Esophagus squamous epithelium (tissue), 4 donors: ENCODE results near the gene FARSA.

Source experiments
- POLR2A ChIP-seq, 4 donors: fragments of 450-650 bp; IDR thresholded peaks; one replicate each; pipeline ENCODE4 v1.6.1; 2017; ENCODE audit warnings: antibody characterized with exemption in 4 of 4, mild to moderate bottlenecking in 4 of 4, moderate library complexity in 3 of 4
- TF ChIP-seq, protein P1 (sequence below), 6 experiments: fragments of 450-650 bp in 4 of 6; fragments of 200-600 bp in 2 of 6; sonication (generic) in 2 of 6; IDR thresholded peaks; one replicate each; pipeline ENCODE4 v1.5.1; 2016 to 2019; ENCODE audit warnings: antibody characterized with exemption in 6 of 6, mild to moderate bottlenecking in 4 of 6, moderate library complexity in 4 of 6

DNA sequence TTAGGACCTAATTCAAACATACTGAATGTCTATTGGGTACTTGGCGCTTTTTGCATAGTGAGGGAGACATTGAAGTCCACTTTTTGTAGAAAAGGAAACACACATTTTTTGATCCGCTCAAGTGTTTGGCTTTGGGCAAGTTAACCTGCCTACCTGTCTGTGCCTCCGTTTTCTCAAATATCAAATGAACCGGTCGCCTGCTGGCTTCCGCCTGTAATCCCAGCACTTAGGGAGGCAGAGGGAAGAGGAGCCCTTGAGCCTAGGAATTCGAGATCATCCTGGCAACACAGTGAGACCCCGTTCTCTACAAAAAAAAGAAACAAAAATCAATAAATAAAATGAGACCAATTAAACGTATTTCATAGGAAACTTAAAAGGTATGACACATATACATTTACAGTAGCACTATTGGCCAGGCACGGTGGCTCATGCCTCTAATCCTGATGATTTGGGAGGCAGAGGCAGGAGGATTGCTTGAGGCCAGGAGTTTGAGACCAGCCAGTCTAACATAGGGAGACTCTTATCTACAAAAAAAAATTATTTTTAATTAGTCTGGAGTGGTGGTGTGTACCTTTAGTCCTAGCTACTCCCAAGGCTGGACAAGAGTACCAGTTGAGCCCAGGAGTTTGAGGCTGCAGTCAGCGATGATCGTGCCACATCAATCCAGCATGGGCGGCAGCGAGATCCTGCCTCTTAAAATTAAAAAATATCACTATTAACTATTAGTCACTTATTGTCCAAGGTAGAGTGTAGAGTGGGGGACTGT lies 13.4 kb upstream of the FARSA start:
- TF ChIP-seq, protein P1, sequence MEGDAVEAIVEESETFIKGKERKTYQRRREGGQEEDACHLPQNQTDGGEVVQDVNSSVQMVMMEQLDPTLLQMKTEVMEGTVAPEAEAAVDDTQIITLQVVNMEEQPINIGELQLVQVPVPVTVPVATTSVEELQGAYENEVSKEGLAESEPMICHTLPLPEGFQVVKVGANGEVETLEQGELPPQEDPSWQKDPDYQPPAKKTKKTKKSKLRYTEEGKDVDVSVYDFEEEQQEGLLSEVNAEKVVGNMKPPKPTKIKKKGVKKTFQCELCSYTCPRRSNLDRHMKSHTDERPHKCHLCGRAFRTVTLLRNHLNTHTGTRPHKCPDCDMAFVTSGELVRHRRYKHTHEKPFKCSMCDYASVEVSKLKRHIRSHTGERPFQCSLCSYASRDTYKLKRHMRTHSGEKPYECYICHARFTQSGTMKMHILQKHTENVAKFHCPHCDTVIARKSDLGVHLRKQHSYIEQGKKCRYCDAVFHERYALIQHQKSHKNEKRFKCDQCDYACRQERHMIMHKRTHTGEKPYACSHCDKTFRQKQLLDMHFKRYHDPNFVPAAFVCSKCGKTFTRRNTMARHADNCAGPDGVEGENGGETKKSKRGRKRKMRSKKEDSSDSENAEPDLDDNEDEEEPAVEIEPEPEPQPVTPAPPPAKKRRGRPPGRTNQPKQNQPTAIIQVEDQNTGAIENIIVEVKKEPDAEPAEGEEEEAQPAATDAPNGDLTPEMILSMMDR (IDR thresholded peaks at IDR 0.05) = no peak
- TF ChIP-seq POLR2A (IDR thresholded peaks at IDR 0.05) = no peak
